Stimulated activated effector memory CD8-positive, alpha-beta T cell treated with anti-CD3 and anti-CD28 coated beads, Interleukin-12 subunit alpha, Interleukin-12 subunit beta, amount 100 ng/mL, for 72 hours (primary cell): ENCODE measurements around the gene CENPC.

Source experiments
- ATAC-seq: fragments of 150-1000 bp; cut with Tn5 transposase; 2 replicates; pipeline ENCODE4 v1.10.0; 2021
- DNase-seq, 2 donors: peaks; one replicate each; pipeline ENCODE4 v3.0.0; 2021 to 2022; ENCODE audit warnings: low spot score in 2 of 2
- H3K27ac Mint-ChIP-seq: one replicate; pipeline ENCODE4 v1.8.0; 2022; ENCODE audit warnings: mild to moderate bottlenecking, mixed read lengths
- H3K36me3 Mint-ChIP-seq: one replicate; pipeline ENCODE4 v1.8.0; 2022; ENCODE audit warnings: mild to moderate bottlenecking, mixed read lengths
- H3K4me1 Mint-ChIP-seq: one replicate; pipeline ENCODE4 v1.8.0; 2022; ENCODE audit warnings: mixed read lengths
- H3K4me3 Mint-ChIP-seq: one replicate; pipeline ENCODE4 v1.8.0; 2022; ENCODE audit warnings: mild to moderate bottlenecking, mixed read lengths
- H3K9me3 Mint-ChIP-seq: one replicate; pipeline ENCODE4 v1.8.0; 2022; ENCODE audit warnings: mixed read lengths

Gene CENPC

GRCh38 chr4:67428819-67429218 lies 116.5 kb downstream of the CENPC start:
- Mint-ChIP-seq H3K4me1 (no peaks in the 10 kb centered on the region), H3K4me3 (no peak overlapping the region), H3K36me3 (peaks cover under 1% of the 10 kb centered on the region), H3K9me3 (peaks cover 9% of the 10 kb centered on the region), H3K27ac (no peak overlapping the region)
- ATAC-seq (no peak), DNase-seq (no peak)
